ENCODE data around the gene LTC4S.

Gene LTC4S

GRCh38 chr5:179795863-179796833 is 2.4 kb downstream of the LTC4S start:
- DNase-seq (ENCODE audit: low read depth), result peak; percentile 46

- DNase-seq (ENCODE audit: low read depth), result no peak
These were observed 3.3 kb downstream of the LTC4S start for GRCh38 chr5:179796877-179797608.

DNA sequence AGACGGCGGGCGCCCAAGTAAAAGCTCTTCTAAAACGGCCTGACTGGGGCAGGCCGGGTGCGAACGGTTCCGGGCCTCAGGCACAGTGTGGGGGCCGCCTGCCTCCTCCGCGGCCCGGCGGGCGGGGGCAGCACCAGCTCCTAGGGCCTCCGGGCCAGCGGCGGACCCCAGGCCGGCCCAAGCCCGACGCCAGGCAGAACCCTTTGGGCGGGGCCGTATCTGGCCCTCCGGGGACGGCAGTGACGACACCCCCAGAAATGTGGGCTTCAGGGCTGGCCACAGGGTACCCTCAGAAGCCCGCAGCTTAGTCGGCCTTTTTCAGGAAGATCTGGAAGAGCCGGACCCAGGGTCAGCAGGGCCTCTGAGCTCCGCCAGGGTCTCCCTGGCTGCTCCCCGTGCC is 4.0 kb downstream of the LTC4S start:
- DNase-seq (ENCODE audit: low read depth), result no peak

DNA sequence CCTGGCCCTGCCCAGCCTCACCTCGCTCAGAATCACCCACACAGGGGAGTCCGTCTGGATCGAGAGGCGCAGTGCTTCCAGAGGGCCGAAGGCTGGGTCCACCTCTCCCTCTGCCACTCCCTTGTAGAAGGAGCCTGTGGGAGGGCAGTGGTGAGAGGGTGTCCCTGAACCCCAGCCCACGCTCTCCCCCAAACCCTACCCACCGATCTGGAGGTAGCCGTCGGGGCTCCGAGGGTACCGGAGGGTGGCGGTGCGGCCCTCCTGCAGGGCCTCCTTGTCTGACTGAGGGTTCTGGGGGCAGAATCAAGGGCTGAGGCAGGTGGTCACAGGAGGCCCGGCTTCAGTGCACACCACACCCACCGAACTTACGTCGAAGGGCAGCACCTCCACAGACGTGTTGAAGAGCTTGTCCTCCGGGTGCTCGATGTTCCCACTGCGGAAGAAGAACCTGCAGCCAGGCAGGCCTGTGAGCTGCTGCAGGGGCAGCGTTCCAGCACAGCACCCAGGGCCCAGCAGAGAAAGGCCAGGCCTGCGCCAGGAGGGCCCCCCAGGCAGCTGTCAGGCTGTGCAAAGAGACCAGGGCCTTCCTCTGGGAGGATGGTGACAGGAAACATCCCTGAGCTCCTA is 4.5 kb downstream of the LTC4S start:
- DNase-seq (ENCODE audit: low read depth), result no peak

DNA sequence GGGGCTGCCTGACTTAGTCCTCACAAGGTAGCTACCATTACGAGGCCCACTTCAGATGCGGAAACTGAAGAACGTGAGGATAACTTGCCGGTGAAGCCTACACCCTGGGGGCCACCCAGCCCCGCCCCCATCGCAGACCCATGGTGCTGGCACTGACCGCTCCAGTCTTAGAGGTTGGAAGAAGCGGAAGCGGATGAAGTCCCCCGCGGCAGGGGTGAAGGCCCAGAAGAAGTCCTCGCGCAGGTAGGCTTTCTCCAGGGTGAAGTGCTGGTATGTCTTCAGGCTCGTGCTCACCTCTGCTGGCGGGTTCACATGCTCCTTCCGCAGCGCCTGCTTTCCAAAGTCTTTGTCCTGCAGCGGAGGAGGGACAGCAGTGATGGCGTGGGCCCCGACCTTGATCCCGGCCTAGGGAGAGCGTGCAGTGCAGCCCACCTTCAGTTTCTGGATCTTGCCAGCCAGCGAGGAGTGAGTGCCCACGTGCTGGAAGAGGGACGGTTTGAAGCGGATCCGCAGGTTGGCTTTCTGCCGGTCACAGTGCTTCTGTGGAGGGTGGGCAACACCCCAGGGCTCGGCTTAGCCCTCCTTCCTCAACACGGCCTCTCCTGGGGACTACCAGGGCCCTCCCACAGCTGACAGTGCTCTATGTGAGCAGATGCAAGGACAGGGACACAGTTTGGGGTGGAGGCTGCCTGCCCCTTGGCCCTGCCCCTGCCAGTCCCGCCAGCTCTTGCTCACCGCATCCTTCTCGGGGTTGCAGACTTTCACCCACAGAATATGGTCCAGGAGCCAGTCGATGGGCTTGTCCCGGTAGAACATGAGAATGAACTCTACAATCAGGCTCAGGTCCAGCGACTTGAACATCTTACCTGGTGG is 5.2 kb downstream of the LTC4S start:
- DNase-seq (ENCODE audit: low read depth), result no peak

DNA sequence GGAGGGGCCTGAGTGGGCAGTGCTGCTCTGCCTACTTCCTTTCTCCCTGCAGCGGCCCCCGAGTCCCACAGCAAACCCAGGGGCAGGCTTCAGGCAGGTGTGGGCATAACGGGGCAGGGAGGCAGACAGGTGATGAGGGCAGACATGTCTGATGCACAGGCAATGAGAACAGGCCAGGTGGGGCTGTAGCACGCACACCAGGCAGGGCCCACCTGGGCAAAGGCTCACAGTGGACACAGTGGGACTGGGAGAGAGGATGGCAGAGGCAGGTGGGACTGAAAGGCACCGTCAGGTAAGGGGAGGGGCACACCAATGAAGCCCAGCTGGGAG is 5.8 kb downstream of the LTC4S start:
- no peak for DNase-seq (ENCODE audit: low read depth)

- DNase-seq (ENCODE audit: low read depth), result no peak
These were observed 6.4 kb downstream of the LTC4S start for GRCh38 chr5:179800071-179800695.

- no peak for DNase-seq (ENCODE audit: low read depth)
These were observed 7.0 kb downstream of the LTC4S start for GRCh38 chr5:179800696-179801201.

DNA sequence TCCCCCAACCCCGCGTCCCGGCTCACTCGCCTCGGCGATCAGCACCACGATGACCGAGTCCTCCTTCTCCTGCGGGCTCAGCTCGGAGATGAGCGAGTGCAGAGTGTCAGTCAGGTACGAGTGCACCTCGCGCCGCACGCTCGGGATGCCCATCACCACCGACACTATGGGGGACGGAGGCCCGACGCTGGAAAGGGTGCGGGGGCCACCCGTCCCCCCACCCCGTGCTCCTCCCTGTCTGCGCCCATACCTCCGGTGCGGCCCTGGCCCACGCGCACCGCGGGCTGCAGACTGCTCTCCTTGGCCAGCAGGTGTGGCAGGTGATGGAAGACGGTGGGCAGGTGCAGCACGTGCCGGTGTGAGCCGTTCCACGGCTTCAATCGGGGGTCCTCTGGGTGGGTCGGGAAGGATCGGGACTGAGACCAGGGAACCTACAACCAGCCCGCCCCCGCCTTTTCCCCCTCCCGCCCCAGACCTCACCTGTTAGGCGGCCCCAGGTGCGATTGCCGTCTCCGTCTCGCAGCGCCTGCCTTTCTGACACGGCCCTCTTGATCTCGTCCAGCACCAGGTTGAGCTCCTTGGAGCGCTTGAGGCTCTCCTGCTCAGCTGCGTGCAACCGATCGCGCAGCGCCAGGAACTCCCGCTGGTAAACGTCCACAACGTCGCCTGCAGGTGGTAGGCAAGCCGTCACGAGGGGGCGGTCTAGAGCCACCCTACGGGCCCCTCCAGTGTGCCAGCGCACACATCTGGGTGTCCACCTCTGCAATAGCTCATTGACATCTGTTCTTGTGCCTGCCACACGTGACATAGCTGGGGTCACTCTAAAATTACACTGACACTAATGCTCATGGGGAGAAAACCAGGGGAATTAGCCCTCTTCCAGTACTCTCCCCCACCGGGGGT is 7.8 kb downstream of the LTC4S start:
- DNase-seq (ENCODE audit: low read depth), result peak; percentile 73

- no peak for DNase-seq (ENCODE audit: low read depth)
These were observed 8.6 kb downstream of the LTC4S start for GRCh38 chr5:179802207-179802883.

GRCh38 chr5:179802950-179803562 is 9.3 kb downstream of the LTC4S start:
- no peak for DNase-seq (ENCODE audit: low read depth)

- no peak for DNase-seq (ENCODE audit: low read depth)
These were observed 10.1 kb downstream of the LTC4S start for GRCh38 chr5:179803651-179804554.

- DNase-seq (ENCODE audit: low read depth), result no peak
These were observed 10.8 kb downstream of the LTC4S start for GRCh38 chr5:179804555-179804947.

DNA sequence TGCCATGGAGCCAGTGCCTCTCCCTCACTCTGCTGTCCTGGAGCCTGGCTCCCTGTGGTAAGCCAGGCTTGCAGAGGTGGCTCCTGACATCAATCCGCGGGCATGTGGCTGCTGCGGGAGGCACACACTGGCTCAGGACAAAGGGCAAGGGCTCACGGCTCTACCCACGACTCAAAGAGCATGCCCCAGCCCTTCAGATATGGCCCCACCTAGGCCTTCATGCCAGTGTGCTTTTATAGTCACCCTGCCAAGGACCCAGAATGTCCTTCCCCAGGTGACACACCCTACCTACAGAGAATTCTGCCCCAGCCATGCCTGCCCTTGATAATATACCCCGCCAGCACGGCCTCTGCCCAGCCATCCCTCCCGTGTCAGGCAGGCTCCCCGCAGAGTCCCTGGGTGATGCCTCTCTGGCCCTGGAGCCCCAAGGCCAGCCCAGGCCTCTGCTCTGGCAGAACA is 11.3 kb downstream of the LTC4S start:
- no peak for DNase-seq (ENCODE audit: low read depth)

DNA sequence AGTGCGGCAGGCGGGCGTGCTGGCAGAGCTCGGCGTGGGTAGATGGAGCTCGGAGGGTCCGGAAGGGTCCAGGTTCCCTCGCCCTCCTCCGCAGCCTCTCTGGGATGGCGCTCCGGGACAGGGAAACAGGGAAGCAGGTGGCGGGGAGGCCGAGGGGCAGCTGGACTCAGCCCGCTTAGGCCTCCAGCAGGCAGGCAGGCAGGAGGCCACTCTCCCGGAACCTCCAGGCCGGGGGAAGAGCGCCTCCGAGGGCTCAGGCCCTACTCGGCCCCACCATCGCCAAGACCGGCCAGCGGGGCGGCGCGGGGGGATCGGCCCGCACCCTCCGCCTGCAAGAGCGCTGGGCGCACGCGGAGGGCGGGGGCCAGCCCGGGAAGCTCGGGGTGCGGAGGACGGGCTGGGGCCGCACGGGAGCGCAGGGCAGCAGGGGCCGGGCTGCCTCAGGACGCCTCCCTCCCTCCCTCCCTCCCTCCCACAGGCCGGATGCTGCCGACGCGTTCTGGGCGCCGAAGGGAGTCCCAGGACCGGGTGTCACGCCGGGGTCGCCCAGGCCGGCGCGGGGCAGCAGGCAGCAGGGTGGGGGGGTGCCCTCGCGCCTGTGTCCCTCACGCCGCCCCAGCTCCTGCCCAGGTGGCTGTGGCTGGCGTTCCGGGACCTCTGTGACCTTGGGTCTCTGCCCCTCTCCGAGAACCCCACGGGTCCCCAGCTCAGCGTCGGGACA is 11.9 kb downstream of the LTC4S start:
- DNase-seq (ENCODE audit: low read depth), result no peak

GRCh38 chr5:179806250-179807048 is 12.7 kb downstream of the LTC4S start, which contains the start of gene MGAT4B:
TSS of gene MGAT4B (minus strand) at chr5:179806866. CDS start at chr5:179806583, 283 bp downstream.
- no peak for DNase-seq (ENCODE audit: low read depth)

Data from stimulated activated CD8-positive, alpha-beta memory T cell treated with anti-CD3 and anti-CD28 coated beads, Interleukin-12 subunit alpha, Interleukin-12 subunit beta, amount 100 ng/mL, for 1 hour (primary cell).